ENCODE measurements around the gene IGF2R.

DNA sequence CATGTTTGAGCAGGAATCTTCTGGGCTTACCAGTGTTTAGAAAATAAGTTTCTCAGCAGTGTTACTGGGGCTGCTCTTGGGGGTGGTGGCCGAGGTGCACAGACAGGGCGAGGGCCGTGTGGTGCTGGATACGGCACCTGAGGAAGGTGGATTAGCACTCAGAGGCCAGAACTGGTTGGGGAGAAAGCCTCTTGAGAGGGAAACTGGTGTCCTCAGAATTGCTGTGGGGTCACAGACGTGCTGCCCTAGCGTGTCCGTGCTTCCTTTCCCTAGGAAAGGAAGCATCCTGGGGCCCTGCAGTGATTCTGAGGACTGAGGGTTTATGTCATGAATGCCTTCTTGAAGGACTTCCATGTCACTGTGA, 120.6 kb downstream of the IGF2R start:
- TF ChIP-seq POLR2AphosphoS5 (IDR thresholded peaks at IDR 0.05) (no peak), POLR2A (IDR thresholded peaks at IDR 0.05) (no peak)
- TF ChIP-seq, protein P1, sequence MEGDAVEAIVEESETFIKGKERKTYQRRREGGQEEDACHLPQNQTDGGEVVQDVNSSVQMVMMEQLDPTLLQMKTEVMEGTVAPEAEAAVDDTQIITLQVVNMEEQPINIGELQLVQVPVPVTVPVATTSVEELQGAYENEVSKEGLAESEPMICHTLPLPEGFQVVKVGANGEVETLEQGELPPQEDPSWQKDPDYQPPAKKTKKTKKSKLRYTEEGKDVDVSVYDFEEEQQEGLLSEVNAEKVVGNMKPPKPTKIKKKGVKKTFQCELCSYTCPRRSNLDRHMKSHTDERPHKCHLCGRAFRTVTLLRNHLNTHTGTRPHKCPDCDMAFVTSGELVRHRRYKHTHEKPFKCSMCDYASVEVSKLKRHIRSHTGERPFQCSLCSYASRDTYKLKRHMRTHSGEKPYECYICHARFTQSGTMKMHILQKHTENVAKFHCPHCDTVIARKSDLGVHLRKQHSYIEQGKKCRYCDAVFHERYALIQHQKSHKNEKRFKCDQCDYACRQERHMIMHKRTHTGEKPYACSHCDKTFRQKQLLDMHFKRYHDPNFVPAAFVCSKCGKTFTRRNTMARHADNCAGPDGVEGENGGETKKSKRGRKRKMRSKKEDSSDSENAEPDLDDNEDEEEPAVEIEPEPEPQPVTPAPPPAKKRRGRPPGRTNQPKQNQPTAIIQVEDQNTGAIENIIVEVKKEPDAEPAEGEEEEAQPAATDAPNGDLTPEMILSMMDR (IDR thresholded peaks at IDR 0.05): no peak
